Neutrophil (primary cell): ENCODE measurements around the gene HOXB7.

ENCODE experiments used
- H3K27ac ChIP-seq: fragments of 200-600 bp; sonication (generic); 2 replicates; pipeline ENCODE4 v1.5.1; 2016; ENCODE audit warnings: mild to moderate bottlenecking, moderate library complexity
- H3K27me3 ChIP-seq: fragments of 200-600 bp; sonication (generic); 2 replicates; pipeline ENCODE4 v1.6.0; 2016; ENCODE audit warnings: mild to moderate bottlenecking
- H3K36me3 ChIP-seq: fragments of 200-600 bp; sonication (generic); 2 replicates; pipeline ENCODE4 v1.5.1; 2017
- H3K4me1 ChIP-seq, 2 experiments: fragments of 200-600 bp in 1 of 2; sonication (generic) in 1 of 2; 1 replicate in 1 of 2; 2 replicates in 1 of 2; pipeline versions ENCODE4 v1.5.1 to v1.6.1; 2013 to 2016; ENCODE audit warnings: low read depth in 1 of 2, low read length in 1 of 2, mild to moderate bottlenecking in 1 of 2, moderate library complexity in 1 of 2; ENCODE audit not compliant: control insufficient read depth in 1 of 2, insufficient read depth in 1 of 2
- H3K4me3 ChIP-seq, 2 experiments: fragments of 200-600 bp in 1 of 2; sonication (generic) in 1 of 2; 1 replicate in 1 of 2; 2 replicates in 1 of 2; pipeline ENCODE4 v1.5.1; 2013 to 2016; ENCODE audit warnings: low read depth in 1 of 2, low read length in 1 of 2, mild to moderate bottlenecking in 1 of 2, moderate library complexity in 1 of 2
- H3K9me3 ChIP-seq: fragments of 200-600 bp; sonication (generic); 2 replicates; pipeline ENCODE4 v1.5.1; 2016
- CTCF ChIP-seq: fragments of 200-600 bp; sonication (generic); IDR thresholded peaks from 2 replicates; pipeline ENCODE4 v1.5.1; 2016; ENCODE audit warnings: antibody characterized with exemption

HOXB7 gene

GRCh38 chr17:48568499-48569239 is 42.1 kb downstream of the HOXB7 start:
- Histone ChIP-seq H3K4me3 (no peak overlapping the region), H3K9me3 (no peaks in the 10 kb centered on the region), H3K27ac (no peak overlapping the region), H3K27me3 (peaks cover 100% of the 10 kb centered on the region), H3K4me1 (no peaks in the 10 kb centered on the region), H3K36me3 (no peaks in the 10 kb centered on the region)
- TF ChIP-seq CTCF = no peak

GRCh38 chr17:48567646-48568354 is 43.0 kb downstream of the HOXB7 start:
- Histone ChIP-seq H3K27ac (no peak overlapping the region), H3K9me3 (no peaks in the 10 kb centered on the region), H3K36me3 (no peaks in the 10 kb centered on the region), H3K27me3 (peaks cover 100% of the 10 kb centered on the region), H3K4me3 (no peak overlapping the region), H3K4me1 (no peaks in the 10 kb centered on the region)
- TF ChIP-seq CTCF = no peak

- TF ChIP-seq CTCF = no peak
- Histone ChIP-seq H3K4me3 (no peak overlapping the region), H3K36me3 (no peaks in the 10 kb centered on the region), H3K4me1 (no peaks in the 10 kb centered on the region), H3K27ac (no peak overlapping the region), H3K9me3 (no peaks in the 10 kb centered on the region), H3K27me3 (peaks cover 100% of the 10 kb centered on the region)
These were observed 43.6 kb downstream of the HOXB7 start for GRCh38 chr17:48567209-48567608.

GRCh38 chr17:48566717-48567116 is 44.1 kb downstream of the HOXB7 start:
- no peak overlapping the region for H3K4me3 ChIP-seq

More at GRCh38 chr17:48566717-48567116, 44.1 kb downstream of the HOXB7 start:
- H3K9me3 ChIP-seq = no peaks in the 10 kb centered on the region
- H3K27ac ChIP-seq = no peak overlapping the region
- no peaks in the 10 kb centered on the region for H3K36me3 ChIP-seq
- TF ChIP-seq CTCF = no peak
- no peaks in the 10 kb centered on the region for H3K4me1 ChIP-seq
- peaks cover 100% of the 10 kb centered on the region for H3K27me3 ChIP-seq
